GM18951 (cell line): ENCODE results near the gene SIM1.
"Not testable (repeated sequence)": the region's sequence is repeated elsewhere in the genome, so short reads cannot be mapped to it uniquely, and the experiment has no call there.

Experiments used
- POLR2A ChIP-seq: IDR thresholded peaks from 4 replicates; pipeline ENCODE4 v1.6.1; 2011; ENCODE audit warnings: mild to moderate bottlenecking; ENCODE audit not compliant: insufficient read length, insufficient read depth; ENCODE audit errors: extremely low read depth
- in situ Hi-C: fragments of 300-500 bp; cut with MboI; formaldehyde crosslinking; loops from one replicate; pipeline ENCODE4 v1.12.0; 2022; ENCODE audit warnings: low sequenced_read_pairs, mixed read lengths, inconsistent platforms; ENCODE audit not compliant: unreplicated experiment

SIM1 gene

GRCh38 chr6:100412872-100413271 lies 51.8 kb downstream of the SIM1 start:
- in situ Hi-C loops, result no loop called here
- TF ChIP-seq POLR2A, result no peak

- TF ChIP-seq POLR2A, result no peak
- in situ Hi-C loops, result no loop called here
Observed at GRCh38 chr6:100404051-100404450, 60.7 kb downstream of the SIM1 start.

GRCh38 chr6:100393493-100393892 lies 71.2 kb downstream of the SIM1 start:
- TF ChIP-seq POLR2A, result no peak
- in situ Hi-C loops, result no loop called here

GRCh38 chr6:100392423-100392822 lies 72.3 kb downstream of the SIM1 start:
- in situ Hi-C loops, result no loop called here
- no peak for TF ChIP-seq POLR2A

GRCh38 chr6:100388868-100389519 lies 75.7 kb downstream of the SIM1 start:
- in situ Hi-C loops, result no loop called here
- TF ChIP-seq POLR2A, result no peak

GRCh38 chr6:100382767-100383195 lies 81.9 kb downstream of the SIM1 start:
- in situ Hi-C loops, result no loop called here
- no peak for TF ChIP-seq POLR2A

DNA sequence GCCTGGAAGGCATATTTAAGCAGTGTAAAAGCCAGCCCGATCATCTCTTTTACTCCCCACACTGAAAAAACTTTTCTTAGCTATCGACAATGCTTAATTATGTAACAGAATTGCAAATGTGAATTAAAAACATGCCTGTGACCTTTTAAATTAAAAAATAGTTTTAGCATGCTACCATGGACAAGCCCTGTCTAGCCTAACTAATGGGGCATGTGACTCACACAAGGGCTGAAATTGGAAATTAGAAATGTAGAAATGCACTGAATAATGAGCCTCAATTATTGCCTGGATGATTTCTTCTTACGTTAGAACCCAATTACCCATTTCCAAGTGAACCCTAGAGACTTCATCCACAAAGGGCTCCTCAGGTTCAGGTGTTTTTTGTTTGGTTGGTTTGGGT lies 82.7 kb downstream of the SIM1 start:
- no peak for TF ChIP-seq POLR2A
- in situ Hi-C loops, result no loop called here

- in situ Hi-C loops, result no loop called here
Observed at GRCh38 chr6:100381111-100381510, 83.6 kb downstream of the SIM1 start.

GRCh38 chr6:100379386-100379785 lies 85.3 kb downstream of the SIM1 start:
- TF ChIP-seq POLR2A, result no peak
- in situ Hi-C loops, result no loop called here

More at GRCh38 chr6:100381111-100381510, 83.6 kb downstream of the SIM1 start:
- TF ChIP-seq POLR2A, result no peak

GRCh38 chr6:100378576-100378975 lies 86.1 kb downstream of the SIM1 start:
- TF ChIP-seq POLR2A, result no peak
- in situ Hi-C loops, result no loop called here

DNA sequence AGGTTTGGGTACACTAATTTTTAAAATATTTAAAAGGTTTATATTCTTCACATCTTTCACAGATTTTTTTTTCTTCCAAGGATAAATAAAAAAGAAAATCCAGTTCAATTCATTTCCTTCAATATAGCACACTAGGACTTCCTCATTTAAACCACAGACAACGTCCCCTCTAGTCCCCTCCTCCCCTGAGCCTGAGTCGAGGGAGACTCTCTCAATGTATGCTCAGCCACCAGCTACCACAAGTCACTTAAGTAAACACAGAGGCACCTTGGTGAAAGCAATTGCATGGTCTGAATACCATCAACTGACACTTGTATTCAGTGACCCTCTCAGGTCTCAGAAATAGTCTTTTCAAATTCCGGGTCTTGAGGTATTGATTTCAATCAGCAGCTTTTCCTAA lies 88.6 kb downstream of the SIM1 start:
- in situ Hi-C loops, result no loop called here
- TF ChIP-seq POLR2A, result no peak

DNA sequence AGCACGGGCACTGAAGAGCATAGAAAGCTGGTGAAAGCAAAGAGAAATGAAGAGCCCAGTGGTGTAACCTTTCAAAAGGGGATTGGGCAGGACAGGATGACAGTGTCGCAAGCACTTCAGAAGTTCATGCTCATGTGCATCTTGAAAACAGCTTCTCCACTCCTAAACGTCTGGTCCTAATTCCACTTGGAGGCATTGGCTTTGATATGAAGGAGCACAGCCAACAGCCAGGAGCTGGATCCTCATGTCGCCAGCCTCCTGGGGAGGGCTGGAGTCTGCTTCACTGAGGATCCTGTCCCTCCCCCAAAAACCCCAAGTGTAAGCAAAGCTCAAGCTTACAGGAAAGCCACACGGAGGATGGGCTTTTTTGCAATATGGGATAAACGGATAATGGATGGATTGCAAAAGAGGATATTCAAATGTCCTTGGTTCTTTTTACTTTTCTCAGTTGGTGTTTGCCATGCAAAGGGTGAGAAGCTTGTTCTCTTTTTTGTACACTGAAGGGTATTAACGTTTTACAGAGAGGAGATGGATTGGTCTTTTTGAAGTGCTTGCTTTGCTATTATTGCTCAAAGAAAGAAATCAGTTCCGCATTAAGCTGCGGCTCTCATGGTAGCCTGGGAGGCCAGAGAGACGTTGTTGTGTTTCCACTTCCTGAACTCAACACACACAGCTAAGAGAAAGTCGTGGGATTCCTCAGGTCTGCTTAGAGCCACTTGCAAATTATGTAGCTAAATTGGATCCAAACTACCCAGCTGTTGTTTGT lies 92.2 kb downstream of the SIM1 start:
- TF ChIP-seq POLR2A, result no peak
- in situ Hi-C loops, result no loop called here

DNA sequence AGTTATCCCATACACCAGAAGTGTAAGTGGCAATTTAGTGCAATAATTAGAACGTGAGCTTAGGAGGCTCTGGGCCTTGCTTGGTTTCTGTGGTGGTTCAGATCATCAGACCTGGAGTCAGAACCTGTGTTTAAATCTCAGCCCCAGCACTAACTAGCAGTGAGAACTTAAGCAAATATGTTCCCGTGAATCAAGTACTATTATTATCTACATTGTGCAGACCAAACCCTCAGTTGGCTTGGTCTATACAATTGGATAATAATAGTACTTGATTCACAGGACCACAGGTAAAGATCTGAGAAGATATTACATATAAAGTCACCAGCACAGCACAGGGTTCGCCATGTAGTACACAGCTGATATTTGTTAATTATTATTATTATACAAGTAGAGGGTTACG lies 93.1 kb downstream of the SIM1 start:
- in situ Hi-C loops, result no loop called here
- TF ChIP-seq POLR2A, result no peak

DNA sequence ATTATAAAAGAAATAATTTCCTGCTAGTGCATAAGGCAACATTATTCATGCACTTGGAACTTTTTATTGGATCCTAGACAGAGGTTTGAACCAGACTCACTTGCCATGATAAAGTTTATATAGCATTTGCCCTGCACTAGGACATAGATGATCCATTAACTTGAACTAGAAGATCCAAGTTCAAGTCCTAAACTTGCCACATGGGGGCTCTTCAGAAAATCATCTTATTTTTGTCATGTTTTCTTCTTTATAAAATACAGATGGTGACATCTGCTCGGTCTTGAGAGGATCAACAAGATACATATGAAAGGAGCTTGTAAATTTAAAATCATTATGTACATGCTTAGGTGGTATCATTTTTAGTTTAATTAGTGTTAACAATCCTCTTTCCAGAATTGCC lies 94.5 kb downstream of the SIM1 start:
- in situ Hi-C loops, result no loop called here
- no peak for TF ChIP-seq POLR2A

- in situ Hi-C loops, result no loop called here
- no peak for TF ChIP-seq POLR2A
Observed at GRCh38 chr6:100366419-100366818, 98.3 kb downstream of the SIM1 start.

- TF ChIP-seq POLR2A, result no peak
- in situ Hi-C loops, result no loop called here
Observed at GRCh38 chr6:100363651-100364050, 101.1 kb downstream of the SIM1 start.

- in situ Hi-C loops, result not testable (repeated sequence)
Observed at GRCh38 chr6:100354736-100355641, 109.7 kb downstream of the SIM1 start.
